NB4 (cell line): ENCODE results near the gene CDC42EP3.

ENCODE experiments used
- DNase-seq: peaks from one replicate; pipeline ENCODE4 v3.0.0; 2010; ENCODE audit warnings: low read depth
- H3K4me3 ChIP-seq: one replicate; pipeline ENCODE4 v1.5.1; 2011; ENCODE audit warnings: mild to moderate bottlenecking, low read depth, low read length, moderate library complexity
- MYC ChIP-seq: IDR thresholded peaks from 2 replicates; pipeline ENCODE4 v1.6.1; 2011; ENCODE audit warnings: low read depth, low read length
- POLR2A ChIP-seq: IDR thresholded peaks from 2 replicates; pipeline ENCODE4 v1.6.1; 2011; ENCODE audit warnings: mild to moderate bottlenecking; ENCODE audit not compliant: insufficient read length; ENCODE audit errors: extremely low read depth
- TF ChIP-seq, protein P1 (sequence below): IDR thresholded peaks from one replicate; pipeline ENCODE4 v1.5.1; 2012; ENCODE audit warnings: low read depth, low read length
- TF ChIP-seq, protein P2 (sequence below): IDR thresholded peaks from 2 replicates; pipeline ENCODE4 v1.6.1; 2011; ENCODE audit warnings: low read depth, low read length

Gene CDC42EP3

GRCh38 chr2:37672870-37673184, 1.4 kb upstream of the CDC42EP3 start:
- DNase-seq: no peak

DNA sequence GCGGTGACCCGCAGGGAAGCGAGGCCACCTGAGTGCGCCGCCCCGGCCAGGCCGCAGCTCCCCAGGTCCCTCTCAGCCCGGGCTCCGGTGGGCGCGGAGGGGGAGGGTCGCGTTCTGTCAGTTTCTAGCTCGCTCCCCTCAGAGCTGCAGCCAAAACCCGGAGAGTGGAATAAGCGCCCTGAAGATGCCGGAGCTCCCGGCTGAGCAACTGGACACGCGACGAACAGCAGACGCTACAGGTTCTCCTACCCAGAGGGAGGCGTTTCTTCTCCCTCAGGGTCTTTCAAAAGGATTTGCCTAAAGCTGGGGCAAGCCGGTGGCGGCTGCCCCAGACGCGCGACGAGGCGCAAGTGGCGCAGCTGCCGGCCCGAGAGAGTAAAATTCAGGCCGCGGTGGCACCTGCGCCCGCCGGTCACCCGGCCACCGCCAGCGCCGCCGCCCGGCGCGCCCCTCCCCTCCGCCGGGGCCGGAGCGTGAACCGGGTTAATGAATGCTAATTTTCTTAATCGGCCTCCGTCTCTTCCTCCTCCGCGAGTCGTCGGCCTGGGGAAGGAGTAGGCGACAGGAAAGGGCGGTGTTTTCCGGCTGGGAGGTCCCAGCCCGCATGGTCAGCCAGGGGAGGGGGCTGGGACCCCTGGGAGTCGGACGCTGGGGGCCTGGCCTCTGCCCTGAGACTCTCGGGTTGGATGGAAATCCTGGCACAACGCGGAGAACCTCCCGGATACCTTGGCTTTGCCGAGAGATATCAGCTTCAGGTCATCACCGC, 845 bp upstream of the CDC42EP3 start:
- peak; percentile 98 for DNase-seq
- TF ChIP-seq, protein P1, sequence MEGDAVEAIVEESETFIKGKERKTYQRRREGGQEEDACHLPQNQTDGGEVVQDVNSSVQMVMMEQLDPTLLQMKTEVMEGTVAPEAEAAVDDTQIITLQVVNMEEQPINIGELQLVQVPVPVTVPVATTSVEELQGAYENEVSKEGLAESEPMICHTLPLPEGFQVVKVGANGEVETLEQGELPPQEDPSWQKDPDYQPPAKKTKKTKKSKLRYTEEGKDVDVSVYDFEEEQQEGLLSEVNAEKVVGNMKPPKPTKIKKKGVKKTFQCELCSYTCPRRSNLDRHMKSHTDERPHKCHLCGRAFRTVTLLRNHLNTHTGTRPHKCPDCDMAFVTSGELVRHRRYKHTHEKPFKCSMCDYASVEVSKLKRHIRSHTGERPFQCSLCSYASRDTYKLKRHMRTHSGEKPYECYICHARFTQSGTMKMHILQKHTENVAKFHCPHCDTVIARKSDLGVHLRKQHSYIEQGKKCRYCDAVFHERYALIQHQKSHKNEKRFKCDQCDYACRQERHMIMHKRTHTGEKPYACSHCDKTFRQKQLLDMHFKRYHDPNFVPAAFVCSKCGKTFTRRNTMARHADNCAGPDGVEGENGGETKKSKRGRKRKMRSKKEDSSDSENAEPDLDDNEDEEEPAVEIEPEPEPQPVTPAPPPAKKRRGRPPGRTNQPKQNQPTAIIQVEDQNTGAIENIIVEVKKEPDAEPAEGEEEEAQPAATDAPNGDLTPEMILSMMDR: no peak
- TF ChIP-seq POLR2A: no peak
- peak; percentile 21; the same call in 1 of the 2 replicates for TF ChIP-seq MYC
- TF ChIP-seq, protein P2, sequence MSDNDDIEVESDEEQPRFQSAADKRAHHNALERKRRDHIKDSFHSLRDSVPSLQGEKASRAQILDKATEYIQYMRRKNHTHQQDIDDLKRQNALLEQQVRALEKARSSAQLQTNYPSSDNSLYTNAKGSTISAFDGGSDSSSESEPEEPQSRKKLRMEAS: no peak; the same call in 1 of the 2 replicates
- peak overlapping the region; percentile 72 for H3K4me3 ChIP-seq

More at GRCh38 chr2:37672870-37673184, 1.4 kb upstream of the CDC42EP3 start:
- H3K4me3 ChIP-seq: peak overlapping the region; percentile 72
- TF ChIP-seq MYC (no peak), POLR2A (no peak)
- TF ChIP-seq, protein P1: no peak
- TF ChIP-seq, protein P2: no peak

GRCh38 chr2:37671816-37672103, 318 bp upstream of the CDC42EP3 start:
- no peak for DNase-seq
- peak overlapping the region; percentile 72 for H3K4me3 ChIP-seq
- TF ChIP-seq MYC (no peak), POLR2A (no peak)
- TF ChIP-seq, protein P2: no peak
- TF ChIP-seq, protein P1: no peak

- no peak for DNase-seq
- H3K4me3 ChIP-seq: peak overlapping the region; percentile 94
- TF ChIP-seq, protein P2: no peak
- no peak for TF ChIP-seq MYC
- no peak for TF ChIP-seq POLR2A
- TF ChIP-seq, protein P1: no peak
Measured at GRCh38 chr2:37670378-37671008, 949 bp downstream of the CDC42EP3 start.

GRCh38 chr2:37669446-37669845, 2.0 kb downstream of the CDC42EP3 start:
- no peak for DNase-seq
- peak overlapping the region; percentile 94 for H3K4me3 ChIP-seq
- TF ChIP-seq, protein P2: no peak
- no peak for TF ChIP-seq MYC
- no peak for TF ChIP-seq POLR2A
- TF ChIP-seq, protein P1: no peak
